SKM-1 treated with dmso at 0.1 percent for 144 hours (cell line): ENCODE data around the gene RER1.

ENCODE experiments used
- DNase-seq: peaks from one replicate; lab custom pipeline; 2025; ENCODE audit not compliant: unreplicated experiment; lab: John Stamatoyannopoulos, UW

Gene RER1

DNA sequence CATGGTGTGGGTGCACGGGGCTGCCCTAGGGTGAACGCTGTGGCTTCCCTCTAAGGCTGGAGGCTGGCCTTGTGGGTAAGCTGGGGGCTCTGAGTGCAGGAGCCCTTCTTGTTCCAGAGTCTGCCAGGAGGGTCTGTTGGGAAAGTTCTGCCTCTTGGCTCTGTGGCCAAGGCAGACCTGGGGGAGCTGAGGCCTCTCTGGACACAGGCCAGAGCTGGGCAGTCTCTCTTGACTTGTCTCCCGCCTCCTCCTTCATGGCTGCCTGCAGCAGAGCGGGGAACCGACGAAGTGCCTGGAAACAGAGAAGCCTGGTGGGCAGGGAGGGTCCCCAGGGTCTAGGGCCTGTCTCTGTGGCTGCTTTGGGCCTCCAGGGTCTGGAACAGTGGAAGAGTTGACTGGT, 51.0 kb downstream of the RER1 start:
- DNase-seq = no peak

DNA sequence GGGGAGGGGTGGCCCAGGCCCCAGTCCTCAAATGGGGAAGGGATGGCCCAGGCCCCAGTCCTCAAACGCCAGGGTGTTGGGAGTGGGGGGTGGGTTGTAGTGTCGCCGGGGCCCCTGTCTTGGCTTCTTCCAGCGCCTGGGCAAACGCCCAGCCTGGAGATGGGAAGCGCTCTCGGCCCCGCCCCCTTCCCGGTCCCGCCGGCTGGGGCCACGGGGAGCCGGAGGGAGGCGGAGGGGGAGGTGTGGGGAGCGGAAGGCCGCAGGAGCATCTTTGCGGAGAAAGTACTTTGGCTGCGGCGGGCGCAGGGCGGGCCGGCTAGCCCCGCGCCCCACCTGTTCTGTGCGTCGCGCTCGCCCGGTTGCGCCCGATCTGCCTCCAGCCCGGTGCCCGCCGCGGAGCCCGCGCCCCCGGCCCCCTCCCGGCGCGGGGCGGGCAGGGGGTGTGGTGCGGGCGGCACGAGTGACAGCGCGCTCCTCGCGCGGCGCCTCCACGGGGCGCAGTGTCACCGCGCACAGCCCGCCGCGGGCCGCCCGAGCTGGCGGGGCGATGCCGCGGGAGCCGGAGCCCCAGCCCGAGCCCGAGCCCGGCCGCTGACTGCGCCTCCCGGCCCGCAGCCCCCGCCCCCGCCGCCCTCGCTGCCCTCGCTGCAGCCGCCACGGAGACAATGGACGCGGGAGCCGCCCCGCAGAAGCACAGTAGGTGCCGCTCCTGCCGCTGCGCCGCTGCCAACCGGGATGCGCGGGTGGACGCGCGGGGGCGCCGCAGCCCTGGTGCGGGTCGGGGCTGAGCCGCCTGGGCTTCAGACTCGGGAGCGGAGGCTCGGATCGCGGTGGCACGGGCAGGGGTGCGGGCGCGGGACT, 51.9 kb downstream of the RER1 start:
- no peak for DNase-seq

DNA sequence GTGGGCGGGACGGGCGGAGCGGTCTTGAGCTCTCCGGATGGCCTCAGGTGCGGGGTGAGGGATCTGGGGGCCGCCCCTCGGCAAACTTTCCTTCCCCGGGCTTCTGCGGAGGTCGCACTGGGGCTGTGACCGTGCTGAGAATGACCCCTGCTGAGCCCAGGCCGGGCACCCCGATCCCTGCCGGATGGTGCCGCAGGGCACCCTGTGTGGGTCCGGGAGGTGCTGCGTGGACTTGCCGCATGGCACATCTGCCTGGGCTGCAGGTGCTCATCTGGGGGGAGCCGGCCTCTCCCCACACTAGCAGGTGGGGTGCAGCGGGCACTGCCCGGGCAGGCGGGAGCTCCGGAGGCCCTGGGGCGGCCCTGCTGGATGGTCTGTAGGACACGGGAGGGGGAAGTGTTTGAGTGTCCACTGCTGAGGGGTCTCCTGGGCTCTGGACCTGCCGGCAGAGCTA, 52.5 kb downstream of the RER1 start:
- DNase-seq = no peak

DNA sequence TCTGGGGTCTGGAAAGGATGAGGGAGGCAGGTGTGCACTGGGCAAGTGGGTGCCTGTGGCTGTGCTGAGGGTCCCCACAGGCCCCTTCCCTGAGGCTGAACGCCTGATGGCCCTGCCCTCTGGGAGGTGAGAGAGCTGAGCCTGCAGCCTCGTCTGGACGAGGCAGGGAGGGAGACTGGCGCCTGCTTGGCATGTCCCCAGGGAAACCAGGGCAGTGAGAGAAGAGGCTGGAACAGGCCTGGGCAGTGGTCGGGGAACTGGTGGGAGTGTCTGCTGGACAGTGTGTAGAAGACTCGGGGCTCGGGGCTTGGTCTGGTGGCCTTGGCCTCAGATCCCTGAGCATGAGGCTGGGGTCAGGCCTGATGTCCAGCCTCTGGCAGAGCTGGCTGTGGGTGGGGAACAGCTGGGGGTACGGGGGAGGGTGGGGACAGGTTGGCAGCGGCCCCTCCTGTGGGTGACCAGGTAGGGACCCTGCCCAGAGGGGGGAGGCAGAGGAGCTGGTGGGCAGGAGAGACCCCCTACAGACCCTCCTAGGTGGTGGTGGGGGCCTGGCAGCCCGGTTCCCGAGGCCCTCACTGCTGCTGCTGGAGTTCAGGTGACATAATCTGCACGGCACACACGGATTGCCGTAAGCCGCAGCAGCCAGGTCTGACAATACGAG, 53.7 kb downstream of the RER1 start:
- DNase-seq = no peak

DNA sequence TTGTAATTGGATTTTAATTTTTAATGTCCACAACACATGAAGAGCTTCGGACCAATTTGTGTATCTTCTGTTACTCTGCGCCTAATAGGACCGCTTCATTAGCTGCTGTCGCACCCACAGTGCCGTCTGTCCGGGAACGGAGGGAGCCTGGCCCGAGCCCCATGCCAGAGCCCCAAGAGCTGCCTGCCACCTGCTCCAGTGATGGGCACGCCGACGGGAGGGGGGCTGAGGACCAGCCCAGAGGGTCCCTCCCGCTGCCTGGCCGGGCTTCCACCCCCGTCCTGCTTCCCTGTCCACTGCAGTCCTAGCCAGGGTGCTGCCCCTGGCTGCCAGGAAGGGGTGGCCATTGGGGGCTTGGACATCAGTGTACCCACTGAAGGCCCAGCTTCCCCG, 54.2 kb downstream of the RER1 start:
- no peak for DNase-seq

DNA sequence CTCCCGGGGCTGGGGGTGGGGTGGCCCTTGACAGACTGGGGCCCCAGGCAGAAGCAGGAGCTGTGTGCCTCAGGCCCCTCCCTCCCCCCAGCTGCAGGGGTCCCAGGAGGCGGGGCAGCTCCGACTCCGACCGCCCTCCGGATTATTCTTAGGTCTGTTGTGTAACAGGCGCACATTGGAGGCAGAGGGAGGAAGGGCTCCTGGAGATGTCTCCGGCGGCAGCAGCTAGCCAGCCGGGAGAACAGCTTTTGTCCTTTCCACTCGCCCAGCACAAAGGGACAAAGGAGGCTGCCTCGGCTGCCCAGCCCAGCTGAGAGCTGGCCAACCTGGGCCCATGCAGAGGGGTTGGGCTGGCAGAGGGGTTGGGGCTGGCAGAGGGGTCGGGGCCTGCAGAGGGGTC, 54.8 kb downstream of the RER1 start:
- DNase-seq = no peak

DNA sequence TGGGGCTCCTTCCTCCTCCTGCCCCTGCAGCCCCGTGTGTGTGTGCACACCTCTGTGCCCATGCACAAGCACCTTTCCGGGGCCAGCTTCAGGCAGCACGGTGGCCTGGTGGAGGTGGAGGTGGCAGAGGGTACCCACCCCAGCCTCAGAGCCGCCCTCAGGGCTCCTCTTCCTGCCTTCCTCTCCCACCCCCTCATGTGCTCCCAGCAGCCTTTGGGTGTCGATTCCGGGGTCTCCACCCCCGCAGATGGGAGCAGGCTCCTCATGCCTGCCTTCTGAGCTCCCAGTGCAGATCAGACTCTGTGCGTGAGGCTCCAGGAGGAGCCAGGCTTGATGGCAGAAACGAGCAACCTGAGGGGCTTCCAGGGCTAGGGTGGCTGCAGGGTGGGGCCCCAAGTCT, 55.2 kb downstream of the RER1 start:
- no peak for DNase-seq

DNA sequence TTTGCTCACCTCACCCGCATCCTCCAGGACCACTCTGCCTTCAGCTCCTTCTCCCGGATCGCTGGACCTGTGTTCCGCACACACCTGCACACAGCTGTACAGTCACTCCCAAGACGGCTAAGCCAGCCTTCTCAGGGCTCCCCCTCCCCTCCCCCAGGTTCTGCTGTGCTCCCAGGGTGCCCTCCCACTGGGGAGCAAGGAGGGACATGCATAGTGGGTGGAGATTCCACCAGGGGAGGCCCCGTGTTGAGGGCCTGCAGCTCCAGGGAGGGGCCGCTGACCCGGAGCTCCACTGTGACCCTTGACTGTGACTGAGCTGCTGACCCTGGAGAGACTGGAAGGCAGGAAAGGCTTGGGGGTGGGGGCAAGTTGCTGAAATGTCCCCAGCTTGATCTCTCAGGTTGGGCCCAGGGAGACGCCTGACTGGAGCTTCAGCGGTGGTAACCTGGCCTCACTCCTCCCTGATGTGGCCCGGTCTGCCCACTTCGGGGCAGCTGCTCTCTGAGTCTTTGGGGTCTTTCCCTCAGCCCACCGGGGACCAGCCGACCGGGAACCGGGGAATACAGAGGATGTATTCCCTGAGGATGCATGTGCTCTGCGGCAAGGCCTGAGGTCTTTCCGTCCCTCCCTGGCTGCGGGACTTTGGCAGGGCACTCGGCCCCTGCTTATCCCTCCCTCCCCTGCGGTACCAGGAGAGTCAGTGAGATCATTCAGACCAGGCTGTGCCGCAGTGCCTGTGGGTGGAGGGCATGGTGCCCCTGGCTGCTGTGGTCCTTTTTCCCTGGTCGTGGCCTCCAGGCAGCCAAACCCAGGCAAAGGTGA, 55.8 kb downstream of the RER1 start:
- no peak for DNase-seq

DNA sequence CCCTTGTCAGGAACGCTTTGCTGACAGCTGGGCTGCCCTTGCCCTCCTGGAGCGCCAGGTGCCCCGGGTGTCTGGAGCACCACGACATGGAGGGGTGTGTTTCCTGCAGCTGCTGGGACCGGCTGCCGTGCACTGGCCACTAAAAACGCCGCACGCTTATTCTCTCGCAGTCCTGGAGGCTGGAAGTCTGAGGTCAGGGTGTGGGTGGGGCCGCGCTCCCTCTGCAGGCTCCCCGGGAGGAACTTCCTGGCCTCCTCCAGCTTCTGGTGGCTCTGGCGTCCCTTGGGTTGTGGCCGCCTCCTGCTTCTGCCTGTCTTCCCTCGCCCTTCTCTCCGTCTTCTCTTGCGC, 56.4 kb downstream of the RER1 start:
- DNase-seq = no peak

DNA sequence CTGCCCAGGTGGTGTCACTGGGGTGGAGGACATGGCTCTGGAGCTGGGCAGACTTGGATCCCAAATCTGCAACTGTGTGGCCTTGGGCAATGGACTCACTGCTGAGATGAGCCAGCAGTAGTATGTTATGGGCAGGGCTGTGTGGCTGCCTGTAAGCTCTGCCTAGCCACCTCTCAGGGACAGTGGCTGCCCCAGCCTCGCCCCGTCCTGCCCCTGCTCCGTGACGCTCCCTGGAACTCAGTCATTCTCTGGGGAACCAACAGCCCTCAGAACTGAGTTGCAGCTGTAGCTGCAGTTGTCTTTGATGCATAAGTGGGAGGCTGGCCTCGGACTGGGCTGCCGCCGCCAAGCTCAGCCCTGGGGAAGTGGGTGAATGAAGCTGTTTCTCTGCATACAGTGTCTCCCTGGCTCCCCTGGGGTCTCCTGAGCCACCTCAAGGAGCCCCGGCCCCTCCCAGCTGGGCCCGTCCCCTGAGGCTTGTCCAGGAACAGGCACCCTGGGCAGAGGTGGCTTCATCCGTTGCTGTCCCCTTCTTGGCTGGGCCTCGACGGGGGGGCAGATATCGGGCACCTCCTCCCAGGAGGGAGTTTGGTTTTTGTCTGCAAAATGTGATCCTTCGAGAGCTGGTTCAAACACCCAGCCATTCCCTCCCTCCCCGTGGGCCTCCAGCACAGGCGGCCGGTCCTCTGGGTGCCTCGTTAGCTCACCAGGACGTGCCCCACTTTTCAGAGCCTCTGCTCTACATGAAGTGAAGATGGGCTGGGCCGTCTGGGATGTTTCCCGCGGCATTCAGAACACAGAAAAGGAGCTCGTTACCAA, 58.2 kb downstream of the RER1 start:
- DNase-seq = no peak

DNA sequence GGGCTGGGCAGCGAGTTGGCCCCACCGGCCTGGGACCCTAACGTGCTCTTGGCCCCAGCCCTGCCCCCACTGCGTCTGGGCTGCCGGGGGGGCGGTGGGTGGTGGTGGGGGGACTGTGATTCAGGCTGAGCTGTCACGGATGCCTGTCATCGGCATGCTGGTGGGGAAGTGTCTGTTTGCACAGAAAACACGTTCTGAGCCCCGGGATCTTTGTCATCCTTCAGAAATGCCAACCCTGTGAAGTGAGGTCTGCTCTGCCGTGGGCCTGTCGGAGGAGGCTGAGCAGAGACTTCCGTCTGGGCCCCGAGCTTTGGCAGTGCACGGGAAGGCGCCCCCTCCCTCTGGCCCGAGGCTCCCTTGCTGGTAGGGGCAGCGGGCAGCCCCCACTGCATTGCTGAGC, 60.1 kb downstream of the RER1 start:
- no peak for DNase-seq

DNA sequence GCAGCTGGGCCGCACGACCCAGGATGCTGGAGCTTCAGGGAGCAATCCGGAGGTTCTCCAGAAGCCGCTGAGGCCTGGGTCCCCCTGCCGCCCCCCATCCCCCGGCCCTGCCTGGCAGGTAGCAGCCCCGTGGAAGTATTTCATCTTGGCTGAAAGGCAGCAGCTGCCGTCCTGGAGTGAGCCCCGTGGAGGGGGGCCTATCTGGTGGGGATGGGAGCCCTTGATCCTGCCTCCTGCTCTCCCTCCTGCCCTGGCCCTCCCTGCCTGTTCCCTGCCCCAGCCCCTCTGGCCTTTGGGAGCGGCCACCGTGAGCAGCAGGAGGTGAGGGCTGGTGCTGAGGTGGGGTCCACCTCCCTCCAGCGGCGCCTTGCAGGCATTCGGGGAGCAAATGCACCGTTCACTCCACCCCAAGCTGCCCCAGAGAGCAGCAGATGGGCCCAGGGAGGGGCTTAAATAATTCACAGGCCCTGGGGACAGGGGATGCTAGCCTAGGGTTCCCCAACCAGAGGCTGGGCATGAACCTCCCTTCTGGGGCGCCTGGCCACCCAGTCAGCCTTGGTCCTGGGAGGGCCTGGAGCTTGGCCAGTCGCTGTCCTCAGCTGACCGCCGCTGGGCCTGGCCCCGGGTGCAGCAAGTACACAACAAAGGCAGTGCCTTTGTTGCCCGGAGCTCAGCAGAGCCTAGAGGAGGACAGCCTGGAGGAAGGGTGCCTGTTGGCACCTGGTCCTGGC, 60.7 kb downstream of the RER1 start:
- DNase-seq = no peak

DNA sequence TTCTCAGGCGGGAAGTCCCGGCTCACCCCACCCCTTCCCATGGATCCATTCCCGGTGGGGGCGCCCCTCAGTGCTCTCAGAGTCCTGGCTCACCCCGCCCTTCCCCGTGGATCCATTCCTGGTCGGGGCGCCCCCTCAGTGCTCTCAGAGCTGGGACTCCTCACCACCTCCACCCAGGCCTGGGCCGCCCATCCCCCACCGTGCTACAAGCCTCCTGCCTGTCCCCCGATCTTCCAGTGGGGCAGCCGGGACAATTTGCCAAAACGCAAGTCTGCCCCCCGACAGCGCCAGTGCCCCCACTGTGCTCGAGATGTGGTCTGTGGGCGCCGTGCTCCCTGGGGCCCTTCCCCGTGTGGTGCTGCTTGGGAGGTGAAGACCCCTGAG, 61.3 kb downstream of the RER1 start:
- no peak for DNase-seq

DNA sequence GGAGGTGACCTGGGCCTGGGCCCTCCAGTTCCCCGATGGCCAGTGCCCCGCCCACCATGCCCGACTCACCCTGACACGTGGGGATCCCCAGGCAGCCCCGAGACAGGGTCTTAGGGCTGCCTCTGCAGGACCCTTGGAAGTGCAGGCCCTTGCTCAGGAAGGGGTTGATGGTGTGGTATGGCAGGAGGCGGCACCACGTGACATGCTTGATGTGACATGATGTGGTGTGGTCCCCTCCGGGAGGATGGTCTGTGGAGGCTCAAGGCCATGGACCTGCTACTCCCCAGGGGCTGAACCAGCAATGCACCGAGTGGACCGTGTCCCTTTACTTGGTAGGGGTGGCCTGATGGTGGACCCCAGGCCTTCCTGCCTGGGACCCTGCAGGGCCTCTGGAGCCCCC, 62.6 kb downstream of the RER1 start:
- DNase-seq = no peak
